HTR-8/SVneo (cell line): ENCODE results near the gene DEPDC5.
"Not testable (repeated sequence)": the region's sequence is repeated elsewhere in the genome, so short reads cannot be mapped to it uniquely, and the experiment has no call there.

Source experiments
- DNase-seq: peaks from one replicate; pipeline ENCODE4 v3.0.0; 2011; ENCODE audit warnings: low spot score, mixed read lengths; ENCODE audit not compliant: insufficient read length
- FAIRE-seq: peaks from 2 replicates; lab custom pipeline; 2011; peaks lifted over from hg19 to GRCh38; lab: Jason Lieb, UNC

Gene DEPDC5

DNA sequence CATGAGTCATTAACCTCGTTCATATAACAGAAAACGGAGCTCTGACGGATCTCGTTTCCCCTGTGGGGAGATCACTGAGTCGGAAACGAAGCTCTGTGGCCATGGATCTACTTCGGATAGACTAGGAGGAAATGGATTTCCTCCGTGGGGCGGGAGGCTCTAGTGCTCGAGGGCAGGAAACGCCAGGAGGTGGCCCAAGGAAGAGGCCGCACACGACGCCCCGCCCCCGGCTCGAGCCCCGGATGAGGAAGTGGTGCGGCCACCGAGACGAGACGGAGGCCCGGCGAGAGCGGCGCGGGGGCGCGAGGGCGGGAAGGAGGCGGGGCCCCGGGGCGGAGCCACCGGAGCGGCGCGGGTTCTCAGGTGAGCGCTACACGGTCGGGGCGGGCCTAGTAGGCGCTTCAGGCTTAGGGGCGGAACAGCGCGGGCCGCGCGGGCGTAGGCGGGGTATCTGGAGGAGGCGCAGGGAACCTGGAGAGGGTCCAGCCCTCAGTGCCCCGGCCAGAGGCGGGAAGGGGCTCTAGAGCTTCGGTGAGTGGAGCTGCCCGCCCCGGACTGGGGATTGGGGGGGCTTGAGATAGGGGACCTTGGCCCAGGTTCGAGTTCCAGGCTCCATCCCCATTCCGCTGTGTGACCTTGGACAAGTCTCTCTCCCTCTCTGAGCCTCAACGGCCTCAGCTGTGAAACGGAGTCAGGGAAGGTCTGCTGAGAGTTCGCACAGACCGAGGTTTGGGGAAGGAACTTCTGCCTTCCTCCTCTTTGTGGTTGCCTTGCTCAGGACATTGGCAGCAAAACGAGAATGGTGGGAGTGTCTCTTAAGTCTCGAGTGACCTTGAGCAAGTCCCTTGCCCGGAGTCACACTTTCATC, at the start of gene DEPDC5:
TSS of gene DEPDC5 (plus strand) at position 386 of the 868 bp plus-strand sequence. CDS start 903 bp downstream, outside the sequence.
- peak; percentile 88 for DNase-seq
- peak; percentile 4 for FAIRE-seq

DNA sequence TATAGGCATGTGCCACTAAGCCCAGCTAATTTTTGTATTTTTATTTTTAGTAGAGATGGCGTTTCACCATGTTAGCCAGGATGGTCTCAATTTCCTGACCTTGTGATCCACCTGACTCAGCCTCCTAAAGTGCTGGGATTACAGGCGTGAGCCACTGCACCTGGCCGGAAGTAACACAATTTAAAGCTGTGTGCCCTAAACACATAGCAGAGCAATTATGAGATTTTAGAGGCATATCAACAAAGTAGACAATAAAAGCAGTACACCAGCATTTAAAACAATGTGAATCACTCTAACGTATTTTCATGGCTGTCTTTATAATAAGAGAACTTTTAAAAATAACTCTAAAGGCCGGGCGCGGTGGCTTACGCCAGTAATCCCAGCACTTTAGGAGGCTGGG, 46.3 kb upstream of the DEPDC5 start:
- FAIRE-seq (no peak), DNase-seq (no peak)

DNA sequence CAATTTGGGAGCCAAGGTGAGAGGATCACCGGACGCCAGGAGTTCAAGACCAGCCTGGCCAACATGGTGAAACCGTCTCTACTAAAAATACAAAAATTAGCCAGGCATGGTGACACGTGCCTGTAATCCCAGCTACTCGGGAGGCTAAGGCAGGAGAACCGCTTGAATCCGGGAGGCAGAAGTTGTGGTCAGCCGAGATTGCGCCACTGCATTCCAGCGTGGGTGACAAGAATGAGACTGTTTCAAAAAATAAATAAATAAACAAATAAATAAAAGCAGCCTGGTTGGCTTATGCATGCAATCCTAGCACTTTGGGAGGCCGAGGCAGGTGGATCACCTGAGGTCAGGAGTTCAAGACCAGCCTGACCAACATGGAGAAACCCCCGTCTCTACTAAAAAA, 42.6 kb upstream of the DEPDC5 start:
- DNase-seq, FAIRE-seq: not testable (repeated sequence)

- DNase-seq (no peak), FAIRE-seq (no peak)
Measured at GRCh38 chr22:31715147-31715778, 38.6 kb upstream of the DEPDC5 start.

GRCh38 chr22:31719850-31720471, 33.9 kb upstream of the DEPDC5 start:
- FAIRE-seq (no peak), DNase-seq (no peak)

DNA sequence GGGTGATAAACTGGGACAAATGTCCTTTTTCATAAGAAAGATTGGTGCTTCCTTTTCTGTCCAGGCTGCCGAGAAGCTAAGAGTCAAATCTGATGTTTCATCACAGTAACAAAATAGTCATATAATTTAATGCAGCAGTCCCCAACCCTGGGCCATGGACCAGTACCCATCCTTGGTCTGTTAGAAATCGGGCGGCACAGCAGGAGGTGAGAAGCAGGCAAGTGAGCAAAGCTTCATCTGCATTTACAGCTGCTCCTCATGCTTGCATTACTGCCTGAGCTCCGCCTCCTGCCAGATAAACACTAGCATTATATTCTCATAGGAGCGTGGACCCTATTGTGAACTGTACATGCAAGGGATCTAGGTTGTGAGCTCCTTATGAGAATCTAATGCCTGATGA, 30.1 kb upstream of the DEPDC5 start:
- FAIRE-seq = no peak
- no peak for DNase-seq

- no peak for FAIRE-seq
- no peak for DNase-seq
Measured at GRCh38 chr22:31726692-31727091, 27.1 kb upstream of the DEPDC5 start.

GRCh38 chr22:31728857-31729256, 25.0 kb upstream of the DEPDC5 start:
- DNase-seq = no peak
- no peak for FAIRE-seq

DNA sequence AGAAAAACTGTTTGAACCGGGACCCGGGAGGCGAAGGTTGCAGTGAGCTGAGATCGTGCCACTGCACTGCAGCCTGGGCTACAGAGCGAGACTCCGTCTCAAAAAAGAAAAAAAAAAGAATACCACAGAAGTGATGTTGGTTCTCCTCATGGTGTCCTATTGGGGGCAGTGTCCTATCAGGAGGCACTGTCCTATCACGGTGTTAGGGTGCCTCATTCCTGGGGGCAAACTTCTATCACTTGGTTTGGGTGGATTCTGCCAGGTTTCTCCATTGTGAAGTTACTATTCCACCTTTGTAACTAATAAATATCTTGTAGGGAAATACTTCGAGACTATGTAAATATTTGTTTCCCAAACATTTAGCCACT, 23.5 kb upstream of the DEPDC5 start:
- FAIRE-seq = no peak

DNA sequence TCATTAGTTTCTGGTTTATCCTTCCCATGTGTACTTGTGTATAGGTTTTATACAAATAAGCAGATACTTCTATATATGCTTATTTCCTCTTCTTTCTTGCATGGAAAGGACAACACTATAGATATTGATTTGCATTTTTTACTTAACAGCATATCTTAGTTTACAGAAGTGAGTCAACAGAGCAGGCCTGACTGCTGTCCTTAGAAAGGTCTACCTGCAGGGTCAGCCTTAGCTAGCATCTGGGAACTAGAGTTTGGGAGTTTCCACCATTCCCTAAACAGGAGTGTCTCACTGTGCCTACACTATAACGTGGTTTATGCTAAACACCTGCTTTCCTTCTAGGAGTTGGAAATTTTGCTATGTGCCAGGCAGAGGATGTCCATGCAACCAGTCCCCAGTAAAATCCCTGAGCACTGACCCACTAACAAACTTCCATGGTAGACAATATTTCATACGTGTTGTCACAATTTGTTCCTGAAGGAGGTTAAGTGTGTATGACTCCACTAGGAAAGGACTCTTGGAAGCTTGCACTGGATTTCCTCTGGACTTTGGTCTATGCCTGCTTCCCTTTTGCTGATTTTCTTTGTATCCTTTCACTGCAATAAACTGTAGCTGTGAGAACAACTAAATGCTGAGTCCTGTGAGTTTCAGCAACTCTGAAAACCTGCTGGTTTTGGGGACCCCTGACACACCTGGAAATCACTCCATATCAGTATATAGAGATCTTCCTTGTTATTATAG, 21.6 kb upstream of the DEPDC5 start:
- FAIRE-seq = no peak
- DNase-seq = no peak

More for the DNA sequence above, 23.5 kb upstream of the DEPDC5 start:
- no peak for DNase-seq

- FAIRE-seq = no peak
- no peak for DNase-seq
Measured at GRCh38 chr22:31733580-31734079, 20.2 kb upstream of the DEPDC5 start.

DNA sequence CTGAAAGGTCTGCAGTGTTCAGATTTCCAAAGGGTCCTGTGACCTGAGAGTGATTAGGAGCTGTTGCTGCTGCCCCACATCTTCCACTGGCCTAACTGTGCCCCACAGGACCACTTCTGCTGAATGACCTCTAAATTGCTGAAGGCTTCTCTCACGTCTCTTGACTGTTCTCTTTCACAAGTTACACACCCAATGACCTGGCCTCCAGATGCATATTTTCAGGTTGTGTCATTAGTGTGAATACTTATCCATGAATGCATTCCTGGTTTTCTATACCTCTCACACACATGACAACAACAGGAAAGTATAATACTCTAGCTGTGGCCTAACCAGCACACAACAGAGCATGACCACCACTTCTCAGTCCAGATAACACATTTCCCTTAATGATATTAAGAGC, 19.3 kb upstream of the DEPDC5 start:
- FAIRE-seq (no peak), DNase-seq (no peak)

DNA sequence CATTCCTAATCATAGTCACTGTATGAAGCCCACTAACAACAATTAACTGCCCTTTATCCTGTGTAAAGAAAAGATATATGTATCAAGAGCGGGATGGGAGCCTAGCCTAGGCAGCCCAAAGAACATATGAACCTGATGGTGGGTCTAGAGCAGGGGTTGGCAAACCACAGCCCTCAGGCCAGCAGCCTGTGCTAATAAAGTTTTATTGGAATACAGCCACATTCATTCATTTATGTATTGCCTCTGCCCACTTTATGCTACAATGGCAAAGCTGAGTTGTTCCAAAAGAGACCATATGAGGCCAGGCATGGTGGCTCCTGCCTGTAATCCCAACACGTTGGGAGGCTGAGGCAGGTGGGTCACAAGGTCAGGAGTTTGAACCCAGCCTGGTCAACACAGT, 17.4 kb upstream of the DEPDC5 start:
- FAIRE-seq = no peak

GRCh38 chr22:31737932-31738331, 15.9 kb upstream of the DEPDC5 start:
- no peak for FAIRE-seq

More for the DNA sequence above, 17.4 kb upstream of the DEPDC5 start:
- DNase-seq = no peak

DNA sequence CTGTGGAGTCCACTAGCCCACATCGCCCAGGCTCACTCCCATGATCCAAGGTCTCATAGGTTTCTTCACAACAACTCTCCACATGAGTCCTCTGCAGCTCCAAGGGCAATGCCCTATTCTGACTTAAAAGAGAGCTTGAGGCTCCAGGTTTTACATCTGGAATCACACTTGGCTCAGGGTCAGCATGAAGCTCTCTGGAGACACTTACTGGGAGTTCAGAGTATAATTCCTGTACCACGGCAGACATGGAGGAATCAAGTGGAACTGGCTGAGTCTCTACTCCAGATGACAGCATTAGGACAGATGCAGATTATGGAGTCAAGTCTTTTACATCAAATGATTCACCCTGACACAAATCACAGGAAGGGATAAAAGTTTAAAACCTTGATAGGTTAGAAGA, 15.3 kb upstream of the DEPDC5 start:
- DNase-seq (no peak), FAIRE-seq (no peak)

More at GRCh38 chr22:31737932-31738331, 15.9 kb upstream of the DEPDC5 start:
- no peak for DNase-seq

DNA sequence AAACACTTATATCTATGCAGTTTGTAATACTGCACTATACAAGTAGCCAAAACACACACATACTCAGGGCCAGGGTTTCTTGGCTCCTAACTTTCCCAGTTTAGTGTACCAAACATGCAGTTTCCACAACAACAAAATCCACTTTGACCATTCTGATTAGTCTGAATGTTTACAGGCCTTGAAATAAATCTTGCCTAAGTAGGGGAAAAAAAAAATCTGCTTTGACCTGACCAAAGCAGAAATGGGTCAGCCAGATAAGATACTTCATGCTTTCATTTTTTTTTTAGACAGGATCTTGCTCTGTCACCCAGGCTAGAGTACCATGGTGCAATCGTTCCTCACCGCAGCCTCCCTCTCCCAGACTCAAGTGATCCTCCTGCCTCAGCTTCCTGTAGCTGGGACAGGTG, 14.0 kb upstream of the DEPDC5 start:
- no peak for DNase-seq
- FAIRE-seq = no peak

- FAIRE-seq, DNase-seq: not testable (repeated sequence)
Measured at GRCh38 chr22:31740314-31740713, 13.5 kb upstream of the DEPDC5 start.

- DNase-seq = no peak
- FAIRE-seq = no peak
Measured at GRCh38 chr22:31742115-31742514, 11.7 kb upstream of the DEPDC5 start.

- no peak for DNase-seq
- FAIRE-seq = no peak
Measured at GRCh38 chr22:31742682-31743081, 11.1 kb upstream of the DEPDC5 start.

- DNase-seq (no peak), FAIRE-seq (no peak)
Measured at GRCh38 chr22:31743871-31744270, 9.9 kb upstream of the DEPDC5 start.
